Kidney (tissue), 14 donors: Measurements from ENCODE around the gene HS3ST6. TPM values are rescaled to one million over a fixed set of nuclear protein-coding genes. Genes with fewer than 3 reads are reported as not detected.

Experiments
- DNase-seq, 5 donors: peaks; one replicate each; pipeline ENCODE4 v3.0.0-alpha.2; 2013 to 2020
- FAIRE-seq: peaks from 2 replicates; lab custom pipeline; 2012; peaks lifted over from hg19 to GRCh38; lab: Jason Lieb, UNC
- H3K27ac ChIP-seq, 2 donors: one replicate each; pipeline ENCODE4 v1.7.0; 2013; ENCODE audit warnings: low read depth in 2 of 2, low read length in 2 of 2, inconsistent platforms in 1 of 2
- H3K27me3 ChIP-seq: one replicate; pipeline ENCODE4 v1.7.1; 2013; ENCODE audit warnings: low read length, inconsistent platforms; ENCODE audit not compliant: control insufficient read depth, insufficient read depth
- H3K36me3 ChIP-seq, 3 donors: one replicate each; pipeline versions ENCODE4 v1.7.0 to v1.7.1; 2013; ENCODE audit warnings: low read length in 3 of 3, control low read depth in 1 of 3, inconsistent platforms in 1 of 3; ENCODE audit not compliant: insufficient read depth in 3 of 3, control insufficient read depth in 2 of 3
- H3K4me1 ChIP-seq, 3 donors: one replicate each; pipeline versions ENCODE4 v1.7.0 to v1.7.1; 2013; ENCODE audit warnings: low read length in 3 of 3, inconsistent platforms in 1 of 3, low read depth in 1 of 3; ENCODE audit not compliant: control insufficient read depth in 2 of 3, insufficient read depth in 2 of 3
- H3K4me3 ChIP-seq, 3 donors: one replicate each; pipeline versions ENCODE4 v1.7.0 to v1.8.1; 2013; ENCODE audit warnings: low read length in 3 of 3, control low read depth in 1 of 3, inconsistent platforms in 1 of 3
- H3K9ac ChIP-seq, 3 donors: one replicate each; pipeline versions ENCODE4 v1.7.0 to v1.7.1; 2013; ENCODE audit warnings: low read length in 3 of 3, control low read depth in 1 of 3, inconsistent platforms in 1 of 3
- H3K9me3 ChIP-seq, 3 donors: one replicate each; pipeline versions ENCODE4 v1.7.0 to v1.7.1; 2013; ENCODE audit warnings: low read length in 3 of 3, control low read depth in 1 of 3, inconsistent platforms in 1 of 3; ENCODE audit not compliant: control insufficient read depth in 2 of 3, insufficient read depth in 1 of 3
- intact Hi-C: fragments of 100-400 bp; cut with DNase I; formaldehyde crosslinking; loops from one replicate; pipeline ENCODE4 v1.11.1; 2022
- polyA plus RNA-seq: library from polyadenylated mRNA; stranded (reverse); fragments of 350-450 nt; fragmentation: Illumina TruSeq; extraction: RNeasy Lipid Tissue Mini Kit (QIAGEN cat#74804); gene quantifications from one replicate; pipeline ENCODE4 v1.2.3, GENCODE V29; 2014; ENCODE audit warnings: low read depth, low replicate concordance; ENCODE audit not compliant: insufficient read depth
- total RNA-seq: library from RNA; stranded (reverse); fragmentation: NEBNext Ultra II Directional; extraction: Animal tissue kit (Norgen Biotek cat#: 25700); gene quantifications from one replicate; pipeline ENCODE4 v1.2.1, GENCODE V29; 2021
- TF ChIP-seq, protein P1 (sequence below): IDR thresholded peaks from 3 replicates; pipeline ENCODE4 v1.5.1; 2012; ENCODE audit warnings: mild to moderate bottlenecking, moderate library complexity, borderline replicate concordance; ENCODE audit not compliant: insufficient read depth; ENCODE audit errors: extremely low read depth
- donor health status: control.
- donor health status: control.
- donor health status: control.
- donor health status: control.
- donor health status: control.
- donor health status: DM: yes; HTN: yes; CAD: no.
- donor health status: Normal renal cell carcinoma (clear cell type).

Gene HS3ST6
- total and polyA plus RNA-seq, 2 donors from 2014 or later, result 0.19 to 0.73 TPM

- intact Hi-C loops, result no loop called here
- H3K4me1 ChIP-seq, result no peaks in the 10 kb centered on the region
- no peaks in the 10 kb centered on the region for H3K9me3 ChIP-seq
- peaks cover 4% of the 10 kb centered on the region for H3K27me3 ChIP-seq
- FAIRE-seq, result no peak
- no peak overlapping the region for H3K9ac ChIP-seq
- DNase-seq, result peak in 2 of 5 donors; percentile 46 to 86
- H3K4me3 ChIP-seq, result no peak overlapping the region
- TF ChIP-seq, protein P1, sequence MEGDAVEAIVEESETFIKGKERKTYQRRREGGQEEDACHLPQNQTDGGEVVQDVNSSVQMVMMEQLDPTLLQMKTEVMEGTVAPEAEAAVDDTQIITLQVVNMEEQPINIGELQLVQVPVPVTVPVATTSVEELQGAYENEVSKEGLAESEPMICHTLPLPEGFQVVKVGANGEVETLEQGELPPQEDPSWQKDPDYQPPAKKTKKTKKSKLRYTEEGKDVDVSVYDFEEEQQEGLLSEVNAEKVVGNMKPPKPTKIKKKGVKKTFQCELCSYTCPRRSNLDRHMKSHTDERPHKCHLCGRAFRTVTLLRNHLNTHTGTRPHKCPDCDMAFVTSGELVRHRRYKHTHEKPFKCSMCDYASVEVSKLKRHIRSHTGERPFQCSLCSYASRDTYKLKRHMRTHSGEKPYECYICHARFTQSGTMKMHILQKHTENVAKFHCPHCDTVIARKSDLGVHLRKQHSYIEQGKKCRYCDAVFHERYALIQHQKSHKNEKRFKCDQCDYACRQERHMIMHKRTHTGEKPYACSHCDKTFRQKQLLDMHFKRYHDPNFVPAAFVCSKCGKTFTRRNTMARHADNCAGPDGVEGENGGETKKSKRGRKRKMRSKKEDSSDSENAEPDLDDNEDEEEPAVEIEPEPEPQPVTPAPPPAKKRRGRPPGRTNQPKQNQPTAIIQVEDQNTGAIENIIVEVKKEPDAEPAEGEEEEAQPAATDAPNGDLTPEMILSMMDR, result no peak
- no peak overlapping the region for H3K27ac ChIP-seq
- H3K36me3 ChIP-seq, result no peaks in the 10 kb centered on the region
Observed at GRCh38 chr16:1913327-1914083, 4.7 kb downstream of the HS3ST6 start.

- TF ChIP-seq, protein P1, result no peak
- Histone ChIP-seq H3K27ac (no peak overlapping the region), H3K36me3 (no peaks in the 10 kb centered on the region), H3K4me1 (no peaks in the 10 kb centered on the region), H3K4me3 (no peak overlapping the region), H3K9ac (no peak overlapping the region), H3K27me3 (peaks cover 4% of the 10 kb centered on the region), H3K9me3 (no peaks in the 10 kb centered on the region)
- DNase-seq, result no peak
- FAIRE-seq, result no peak
- intact Hi-C loops, result no loop called here
Observed at GRCh38 chr16:1912215-1912543, 6.0 kb downstream of the HS3ST6 start.

DNA sequence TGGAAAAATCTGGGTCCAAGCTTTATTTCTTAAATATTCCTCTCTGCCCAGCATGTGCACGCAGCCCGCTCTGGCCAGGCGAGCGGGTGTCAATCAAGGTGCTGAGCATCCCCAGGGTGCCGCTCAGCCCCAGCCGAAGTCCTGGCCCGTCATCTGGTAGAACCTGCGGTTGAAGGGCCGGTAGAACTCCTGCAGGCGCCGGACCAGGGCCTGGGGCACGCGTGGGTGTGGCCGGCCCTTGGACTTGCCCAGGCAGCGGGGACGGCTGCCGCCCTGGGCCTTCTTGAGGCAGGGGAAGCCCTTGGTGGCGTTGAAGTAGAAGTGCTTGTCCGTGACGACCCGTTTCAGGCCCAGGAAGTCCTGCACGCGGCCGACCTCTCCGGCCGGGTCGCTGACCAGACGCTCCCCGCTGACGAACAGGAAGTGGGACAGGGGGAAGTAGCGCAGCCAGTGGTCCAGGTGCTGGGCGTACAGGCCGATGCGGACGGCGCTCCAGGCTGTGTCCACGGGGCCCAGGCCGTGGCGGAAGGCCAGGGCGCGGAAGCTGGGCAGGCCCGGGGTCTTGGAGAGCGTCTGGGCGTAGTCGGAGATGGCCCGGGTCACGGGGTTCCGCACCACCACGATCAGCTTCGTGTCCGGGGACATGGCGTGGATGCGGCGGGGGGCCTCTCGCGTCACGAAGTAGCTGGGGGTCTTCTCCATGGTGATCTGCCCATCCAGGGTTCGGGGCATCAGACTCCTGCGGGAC, 6.6 kb downstream of the HS3ST6 start:
- Histone ChIP-seq H3K9me3 (no peaks in the 10 kb centered on the region), H3K4me3 (no peak overlapping the region), H3K9ac (no peak overlapping the region), H3K36me3 (no peaks in the 10 kb centered on the region), H3K4me1 (no peaks in the 10 kb centered on the region), H3K27me3 (peaks cover under 1% of the 10 kb centered on the region), H3K27ac (no peak overlapping the region)
- intact Hi-C loops, result no loop called here
- TF ChIP-seq, protein P1, result no peak
- FAIRE-seq (no peak), DNase-seq (no peak)
